ENCODE measurements around the gene UGT2B11.
"Not testable (repeated sequence)": the region's sequence is repeated elsewhere in the genome, so short reads cannot be mapped to it uniquely, and the experiment has no call there.

DNA sequence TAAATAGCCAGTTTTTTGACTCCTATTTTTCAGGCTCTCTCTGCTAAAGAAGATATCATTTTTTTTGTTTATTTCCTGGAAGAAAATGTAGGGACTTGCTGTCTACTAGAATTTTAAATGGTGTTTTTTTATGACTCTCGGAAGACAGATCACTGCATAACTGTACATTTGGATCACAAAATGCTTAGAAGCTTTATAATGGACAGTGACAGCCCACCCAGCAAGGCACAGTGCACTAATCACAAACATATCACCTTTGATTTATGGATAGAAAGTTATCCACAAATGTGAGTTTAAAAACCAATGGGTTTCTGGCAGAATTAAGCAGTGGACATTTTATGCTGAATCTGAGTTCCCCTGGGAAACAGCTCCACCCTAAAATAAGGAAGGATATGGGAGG, 48.8 kb downstream of the UGT2B11 start:
- TF ChIP-seq, protein P1, sequence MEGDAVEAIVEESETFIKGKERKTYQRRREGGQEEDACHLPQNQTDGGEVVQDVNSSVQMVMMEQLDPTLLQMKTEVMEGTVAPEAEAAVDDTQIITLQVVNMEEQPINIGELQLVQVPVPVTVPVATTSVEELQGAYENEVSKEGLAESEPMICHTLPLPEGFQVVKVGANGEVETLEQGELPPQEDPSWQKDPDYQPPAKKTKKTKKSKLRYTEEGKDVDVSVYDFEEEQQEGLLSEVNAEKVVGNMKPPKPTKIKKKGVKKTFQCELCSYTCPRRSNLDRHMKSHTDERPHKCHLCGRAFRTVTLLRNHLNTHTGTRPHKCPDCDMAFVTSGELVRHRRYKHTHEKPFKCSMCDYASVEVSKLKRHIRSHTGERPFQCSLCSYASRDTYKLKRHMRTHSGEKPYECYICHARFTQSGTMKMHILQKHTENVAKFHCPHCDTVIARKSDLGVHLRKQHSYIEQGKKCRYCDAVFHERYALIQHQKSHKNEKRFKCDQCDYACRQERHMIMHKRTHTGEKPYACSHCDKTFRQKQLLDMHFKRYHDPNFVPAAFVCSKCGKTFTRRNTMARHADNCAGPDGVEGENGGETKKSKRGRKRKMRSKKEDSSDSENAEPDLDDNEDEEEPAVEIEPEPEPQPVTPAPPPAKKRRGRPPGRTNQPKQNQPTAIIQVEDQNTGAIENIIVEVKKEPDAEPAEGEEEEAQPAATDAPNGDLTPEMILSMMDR (IDR thresholded peaks at IDR 0.05; ENCODE audit: poor library complexity) = not testable (repeated sequence)
- TF ChIP-seq EZH2 (IDR thresholded peaks at IDR 0.05; ENCODE audit: borderline replicate concordance) = not testable (repeated sequence)
